H9 (cell line): ENCODE data around the gene NDST1. TPM values are rescaled to one million over a fixed set of nuclear protein-coding genes. Genes with fewer than 3 reads are reported as not detected.

Source experiments
- DNase-seq: peaks from one replicate; pipeline ENCODE4 v3.0.0-alpha.2; 2017
- H2AFZ ChIP-seq: one replicate; pipeline ENCODE4 v1.6.1; 2013; ENCODE audit warnings: mild to moderate bottlenecking, low read length, control low read depth, moderate library complexity
- H2AK5ac ChIP-seq: 2 replicates; pipeline ENCODE4 v1.6.1; 2013; ENCODE audit warnings: low read length, control low read depth, mixed read lengths; ENCODE audit not compliant: insufficient read length
- H2BK120ac ChIP-seq: one replicate; pipeline ENCODE4 v1.6.1; 2013; ENCODE audit warnings: low read depth, mild to moderate bottlenecking, low read length, control low read depth, inconsistent platforms; ENCODE audit not compliant: poor library complexity, severe bottlenecking
- H2BK12ac ChIP-seq: 2 replicates; pipeline ENCODE4 v1.6.1; 2013; ENCODE audit warnings: low read length, control low read depth, mixed read lengths, low read depth; ENCODE audit not compliant: insufficient read length
- H2BK15ac ChIP-seq: 2 replicates; pipeline ENCODE4 v1.6.1; 2013; ENCODE audit warnings: low read depth, low read length, control low read depth
- H2BK20ac ChIP-seq: one replicate; pipeline ENCODE4 v1.6.1; 2013; ENCODE audit warnings: low read depth, mild to moderate bottlenecking, low read length, control low read depth, inconsistent platforms; ENCODE audit not compliant: poor library complexity, severe bottlenecking
- H2BK5ac ChIP-seq: 2 replicates; pipeline ENCODE4 v1.6.1; 2013; ENCODE audit warnings: low read length, control low read depth, mixed read lengths; ENCODE audit not compliant: insufficient read length
- H3K14ac ChIP-seq: 2 replicates; pipeline ENCODE4 v1.6.1; 2013; ENCODE audit warnings: low read length, control low read depth; ENCODE audit not compliant: insufficient read depth
- H3K18ac ChIP-seq: 2 replicates; pipeline ENCODE4 v1.6.1; 2013; ENCODE audit warnings: low read depth, mild to moderate bottlenecking, mixed read lengths, low read length, control low read depth; ENCODE audit not compliant: insufficient read length
- H3K23ac ChIP-seq: 2 replicates; pipeline ENCODE4 v1.6.1; 2013; ENCODE audit warnings: low read length, control low read depth, mixed read lengths, low read depth; ENCODE audit not compliant: insufficient read length
- H3K23me2 ChIP-seq: 2 replicates; pipeline ENCODE4 v1.6.1; 2013; ENCODE audit warnings: low read depth, mild to moderate bottlenecking, mixed read lengths, low read length, control low read depth; ENCODE audit not compliant: insufficient read length, poor library complexity, severe bottlenecking
- H3K27ac ChIP-seq: 2 replicates; pipeline ENCODE4 v1.5.1; 2013; ENCODE audit warnings: low read length, control low read depth, mixed read lengths, low read depth; ENCODE audit not compliant: insufficient read length
- H3K27me3 ChIP-seq: 2 replicates; pipeline ENCODE4 v1.6.1; 2013; ENCODE audit warnings: low read length, control low read depth, inconsistent platforms; ENCODE audit not compliant: insufficient read depth
- H3K4ac ChIP-seq: 2 replicates; pipeline ENCODE4 v1.6.1; 2013; ENCODE audit warnings: low read depth, mild to moderate bottlenecking, control low read depth, inconsistent platforms, low read length, moderate library complexity
- H3K4me1 ChIP-seq: 2 replicates; pipeline ENCODE4 v1.6.1; 2013; ENCODE audit warnings: low read length, control low read depth, inconsistent platforms; ENCODE audit not compliant: insufficient read depth
- H3K4me2 ChIP-seq: 2 replicates; pipeline ENCODE4 v1.6.1; 2013; ENCODE audit warnings: low read length, control low read depth, mixed read lengths; ENCODE audit not compliant: insufficient read length, insufficient read depth
- H3K56ac ChIP-seq: 2 replicates; pipeline ENCODE4 v1.6.1; 2013; ENCODE audit warnings: low read depth, mild to moderate bottlenecking, mixed read lengths, low read length, control low read depth; ENCODE audit not compliant: insufficient read length
- H3K79me1 ChIP-seq: 2 replicates; pipeline ENCODE4 v1.6.1; 2013; ENCODE audit warnings: low read depth, mild to moderate bottlenecking, moderate library complexity, low read length, control low read depth, inconsistent platforms; ENCODE audit not compliant: insufficient read depth, poor library complexity, severe bottlenecking
- H3K79me2 ChIP-seq: 2 replicates; pipeline ENCODE4 v1.6.1; 2013; ENCODE audit warnings: low read length, control low read depth, inconsistent platforms; ENCODE audit not compliant: insufficient read depth
- H3K9ac ChIP-seq: 2 replicates; pipeline ENCODE4 v1.6.1; 2013; ENCODE audit warnings: low read length, control low read depth, mixed read lengths; ENCODE audit not compliant: insufficient read length; ENCODE audit errors: extremely low read depth
- H3K9me3 ChIP-seq: one replicate; pipeline ENCODE4 v1.6.1; 2013; ENCODE audit warnings: low read depth, low read length, inconsistent platforms; ENCODE audit not compliant: control insufficient read depth
- H3T11ph ChIP-seq: one replicate; pipeline ENCODE4 v1.6.1; 2013; ENCODE audit warnings: mild to moderate bottlenecking, low read length, control low read depth, inconsistent platforms
- H4K20me1 ChIP-seq: one replicate; pipeline ENCODE4 v1.6.1; 2013; ENCODE audit not compliant: control insufficient read depth, insufficient read length, insufficient read depth
- H4K5ac ChIP-seq: 2 replicates; pipeline ENCODE4 v1.6.1; 2013; ENCODE audit warnings: low read depth, mild to moderate bottlenecking, mixed read lengths, low read length, control low read depth; ENCODE audit not compliant: insufficient read length
- H4K8ac ChIP-seq: replicated peaks from 2 replicates; pipeline ENCODE4 v1.6.1; 2013; ENCODE audit warnings: low read length, control low read depth, mixed read lengths, low read depth; ENCODE audit not compliant: insufficient read length
- H4K91ac ChIP-seq: 2 replicates; pipeline ENCODE4 v1.6.1; 2013; ENCODE audit warnings: low read depth, mild to moderate bottlenecking, moderate library complexity, mixed read lengths, low read length, control low read depth; ENCODE audit not compliant: insufficient read length
- H3K27ac Mint-ChIP-seq, 3 experiments: 2 replicates in 2 of 3; 3 replicates in 1 of 3; pipeline ENCODE4 v1.8.0; 2020 to 2021; ENCODE audit warnings: mixed read lengths in 3 of 3, mild to moderate bottlenecking in 1 of 3, moderate library complexity in 1 of 3
- H3K27me3 Mint-ChIP-seq: 2 replicates; pipeline ENCODE4 v1.8.0; 2021; ENCODE audit warnings: low read depth, mild to moderate bottlenecking, moderate library complexity, mixed read lengths
- H3K36me3 Mint-ChIP-seq, 3 experiments: 2 replicates in 2 of 3; 3 replicates in 1 of 3; pipeline ENCODE4 v1.8.0; 2020 to 2021; ENCODE audit warnings: low read depth in 3 of 3, mixed read lengths in 3 of 3; ENCODE audit not compliant: insufficient read depth in 1 of 3
- H3K4me1 Mint-ChIP-seq, 2 experiments: 2 replicates each; pipeline ENCODE4 v1.8.0; 2020; ENCODE audit warnings: mixed read lengths in 2 of 2
- H3K4me3 Mint-ChIP-seq, 2 experiments: 2 replicates in 1 of 2; 3 replicates in 1 of 2; pipeline ENCODE4 v1.8.0; 2020 to 2021; ENCODE audit warnings: mild to moderate bottlenecking in 2 of 2, mixed read lengths in 2 of 2, moderate library complexity in 1 of 2
- H3K9me3 Mint-ChIP-seq, 2 experiments: 2 replicates in 1 of 2; 3 replicates in 1 of 2; pipeline ENCODE4 v1.8.0; 2020; ENCODE audit warnings: mild to moderate bottlenecking in 2 of 2, mixed read lengths in 2 of 2, moderate library complexity in 1 of 2
- WGBS: extraction: QIAGEN DNeasy Blood & Tissue Kit; methylation state at CpG from one replicate; pipeline ENCODE4 v1.1.7; 2013; ENCODE audit warnings: missing lambda C conversion rate, low lambda C conversion rate, mixed read lengths; ENCODE audit not compliant: insufficient read length; ENCODE audit errors: extremely low coverage; 5-methylcytosine and 5-hydroxymethylcytosine counted together
- total RNA-seq: library from RNA; stranded (reverse); gene quantifications from 2 replicates; pipeline ENCODE4 v1.2.1, GENCODE V29; 2021
- TF ChIP-seq, protein P1 (sequence below): fragments of 200-600 bp; sonication (generic); conservative IDR thresholded peaks from 3 replicates; pipeline ENCODE4 v1.8.0; 2021; ENCODE audit warnings: antibody characterized with exemption, mild to moderate bottlenecking

Gene NDST1
- total RNA-seq, 1 experiment from 2014 or later = 65.5 TPM

DNA sequence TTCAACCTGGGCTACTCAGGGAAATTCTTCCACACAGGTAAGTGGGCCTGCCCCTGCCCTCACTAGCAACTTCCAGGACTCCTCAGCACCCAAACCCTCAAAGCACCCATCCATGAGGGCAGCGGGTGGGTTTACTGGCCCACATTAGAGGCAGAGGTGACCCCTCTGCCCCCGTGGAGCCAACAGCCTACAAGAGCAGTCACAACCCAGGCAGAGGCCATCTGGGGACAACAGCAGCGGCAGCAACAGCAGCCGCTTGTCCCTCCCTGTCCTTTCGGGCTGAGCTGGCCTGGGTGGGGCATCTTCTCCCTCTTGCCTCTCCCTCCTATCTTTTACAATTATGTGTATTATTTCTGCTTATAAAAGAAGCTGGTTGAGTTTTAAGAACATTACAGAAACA is 25.1 kb downstream of the NDST1 start:
- TF ChIP-seq, protein P1, sequence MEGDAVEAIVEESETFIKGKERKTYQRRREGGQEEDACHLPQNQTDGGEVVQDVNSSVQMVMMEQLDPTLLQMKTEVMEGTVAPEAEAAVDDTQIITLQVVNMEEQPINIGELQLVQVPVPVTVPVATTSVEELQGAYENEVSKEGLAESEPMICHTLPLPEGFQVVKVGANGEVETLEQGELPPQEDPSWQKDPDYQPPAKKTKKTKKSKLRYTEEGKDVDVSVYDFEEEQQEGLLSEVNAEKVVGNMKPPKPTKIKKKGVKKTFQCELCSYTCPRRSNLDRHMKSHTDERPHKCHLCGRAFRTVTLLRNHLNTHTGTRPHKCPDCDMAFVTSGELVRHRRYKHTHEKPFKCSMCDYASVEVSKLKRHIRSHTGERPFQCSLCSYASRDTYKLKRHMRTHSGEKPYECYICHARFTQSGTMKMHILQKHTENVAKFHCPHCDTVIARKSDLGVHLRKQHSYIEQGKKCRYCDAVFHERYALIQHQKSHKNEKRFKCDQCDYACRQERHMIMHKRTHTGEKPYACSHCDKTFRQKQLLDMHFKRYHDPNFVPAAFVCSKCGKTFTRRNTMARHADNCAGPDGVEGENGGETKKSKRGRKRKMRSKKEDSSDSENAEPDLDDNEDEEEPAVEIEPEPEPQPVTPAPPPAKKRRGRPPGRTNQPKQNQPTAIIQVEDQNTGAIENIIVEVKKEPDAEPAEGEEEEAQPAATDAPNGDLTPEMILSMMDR = no peak
- Histone ChIP-seq H3K23ac (no peak overlapping the region), H3K18ac (no peak overlapping the region), H3K79me1 (no peaks in the 10 kb centered on the region), H3K79me2 (no peaks in the 10 kb centered on the region), H3K23me2 (no peaks in the 10 kb centered on the region), H4K20me1 (no peaks in the 10 kb centered on the region), H3K27ac (no peak overlapping the region), H3K9me3 (no peaks in the 10 kb centered on the region), H3K27me3 (no peaks in the 10 kb centered on the region), H3K56ac (no peak overlapping the region), H3K4ac (no peak overlapping the region), H4K91ac (no peak overlapping the region), H3K14ac (no peak overlapping the region), H2BK12ac (no peak overlapping the region), H4K8ac (no peak overlapping the region), H3T11ph (no peak overlapping the region), H3K4me1 (no peaks in the 10 kb centered on the region; the same call in 1 of the 2 replicates), H2AFZ (no peak overlapping the region), H4K5ac (no peak overlapping the region), H3K4me2 (no peak overlapping the region), H3K9ac (no peak overlapping the region), H2BK20ac (no peak overlapping the region), H2AK5ac (no peak overlapping the region), H2BK15ac (no peak overlapping the region), H2BK5ac (no peak overlapping the region), H2BK120ac (no peak overlapping the region)
- DNase-seq = no peak
- Mint-ChIP-seq H3K27me3 (no peaks in the 10 kb centered on the region), H3K36me3 (peaks cover 36 to 62% (median 49%) of the 10 kb centered on the region in 3 experiments; a peak in 6 of 7 replicates), H3K4me1 (peaks cover 28 to 34% of the 10 kb centered on the region in 2 experiments), H3K27ac (peak overlapping the region in 1 of 3 experiments; percentile 29; a peak in 1 of 7 replicates), H3K4me3 (no peak overlapping the region), H3K9me3 (no peaks in the 10 kb centered on the region)
- WGBS = no CpG with 5 or more reads among the region's 5 CpGs
